ENCODE data around the gene LTBP1.

DNA sequence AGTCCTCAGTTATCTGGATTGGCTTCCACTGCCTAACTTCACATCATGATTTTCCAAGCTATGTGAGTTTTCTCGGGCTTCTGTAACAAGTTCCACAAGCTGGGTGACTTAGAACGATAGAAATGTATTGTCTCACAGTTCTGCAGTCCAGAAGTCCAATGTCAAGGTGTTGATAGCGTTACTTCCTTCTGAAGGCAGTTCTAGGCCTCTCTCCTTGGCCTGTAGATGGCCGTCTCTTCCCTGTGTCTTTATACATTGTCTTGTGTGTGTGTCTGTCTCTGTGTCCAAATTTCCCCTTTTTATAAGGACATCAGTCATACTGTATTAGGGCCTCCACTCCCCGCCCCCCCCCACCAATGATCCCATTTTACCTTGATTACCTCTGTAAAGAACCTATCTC lies 7.5 kb downstream of the LTBP1 start:
- TF ChIP-seq, protein P1, sequence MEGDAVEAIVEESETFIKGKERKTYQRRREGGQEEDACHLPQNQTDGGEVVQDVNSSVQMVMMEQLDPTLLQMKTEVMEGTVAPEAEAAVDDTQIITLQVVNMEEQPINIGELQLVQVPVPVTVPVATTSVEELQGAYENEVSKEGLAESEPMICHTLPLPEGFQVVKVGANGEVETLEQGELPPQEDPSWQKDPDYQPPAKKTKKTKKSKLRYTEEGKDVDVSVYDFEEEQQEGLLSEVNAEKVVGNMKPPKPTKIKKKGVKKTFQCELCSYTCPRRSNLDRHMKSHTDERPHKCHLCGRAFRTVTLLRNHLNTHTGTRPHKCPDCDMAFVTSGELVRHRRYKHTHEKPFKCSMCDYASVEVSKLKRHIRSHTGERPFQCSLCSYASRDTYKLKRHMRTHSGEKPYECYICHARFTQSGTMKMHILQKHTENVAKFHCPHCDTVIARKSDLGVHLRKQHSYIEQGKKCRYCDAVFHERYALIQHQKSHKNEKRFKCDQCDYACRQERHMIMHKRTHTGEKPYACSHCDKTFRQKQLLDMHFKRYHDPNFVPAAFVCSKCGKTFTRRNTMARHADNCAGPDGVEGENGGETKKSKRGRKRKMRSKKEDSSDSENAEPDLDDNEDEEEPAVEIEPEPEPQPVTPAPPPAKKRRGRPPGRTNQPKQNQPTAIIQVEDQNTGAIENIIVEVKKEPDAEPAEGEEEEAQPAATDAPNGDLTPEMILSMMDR (IDR thresholded peaks at IDR 0.05): no peak
- no peak for TF ChIP-seq POLR2A (IDR thresholded peaks at IDR 0.05)
